ENCODE data around the gene ALDH18A1.
"Not testable (repeated sequence)": the region's sequence is repeated elsewhere in the genome, so short reads cannot be mapped to it uniquely, and the experiment has no call there.

ALDH18A1 gene

GRCh38 chr10:95656291-95657164 is at the start of gene ALDH18A1:
Gene ALDH18A1, minus strand, starts transcription at chr10:95656711. Its CDS starts 3,334 bp downstream, at chr10:95653377.
- peak; percentile 85 to 91 for DNase-seq (ENCODE audit: low read depth in 1 of 2, low spot score in 1 of 2)

GRCh38 chr10:95698415-95698814 is 41.9 kb upstream of the ALDH18A1 start:
- no peak for DNase-seq (ENCODE audit: low read depth in 1 of 2, low spot score in 1 of 2)

GRCh38 chr10:95697429-95697828 is 40.9 kb upstream of the ALDH18A1 start:
- DNase-seq (ENCODE audit: low read depth in 1 of 2, low spot score in 1 of 2): no peak

GRCh38 chr10:95694665-95695064 is 38.2 kb upstream of the ALDH18A1 start:
- no peak for DNase-seq (ENCODE audit: low read depth in 1 of 2, low spot score in 1 of 2)

GRCh38 chr10:95693668-95694534 is 37.4 kb upstream of the ALDH18A1 start, which contains the start of gene TCTN3:
Gene TCTN3, minus strand, starts transcription at chr10:95693927. Its CDS starts 28 bp downstream, at chr10:95693899.
- DNase-seq (ENCODE audit: low read depth in 1 of 2, low spot score in 1 of 2): peak; percentile 84 to 89

GRCh38 chr10:95693071-95693667 is 36.7 kb upstream of the ALDH18A1 start:
- DNase-seq (ENCODE audit: low read depth in 1 of 2, low spot score in 1 of 2): no peak

- DNase-seq (ENCODE audit: low read depth in 1 of 2, low spot score in 1 of 2): no peak
Observed at GRCh38 chr10:95691281-95691680, 34.8 kb upstream of the ALDH18A1 start.

GRCh38 chr10:95688648-95689047 is 32.1 kb upstream of the ALDH18A1 start:
- DNase-seq (ENCODE audit: low read depth in 1 of 2, low spot score in 1 of 2): no peak

GRCh38 chr10:95683966-95684365 is 27.5 kb upstream of the ALDH18A1 start:
- no peak for DNase-seq (ENCODE audit: low read depth in 1 of 2, low spot score in 1 of 2)

- DNase-seq (ENCODE audit: low read depth in 1 of 2, low spot score in 1 of 2): no peak
Observed at GRCh38 chr10:95675403-95676116, 19.0 kb upstream of the ALDH18A1 start.

- no peak for DNase-seq (ENCODE audit: low read depth in 1 of 2, low spot score in 1 of 2)
Observed at GRCh38 chr10:95674643-95675042, 18.1 kb upstream of the ALDH18A1 start.

- DNase-seq (ENCODE audit: low read depth in 1 of 2, low spot score in 1 of 2): not testable (repeated sequence)
Observed at GRCh38 chr10:95672641-95673040, 16.1 kb upstream of the ALDH18A1 start.

- no peak for DNase-seq (ENCODE audit: low read depth in 1 of 2, low spot score in 1 of 2)
Observed at GRCh38 chr10:95664543-95664942, 8.0 kb upstream of the ALDH18A1 start.

- no peak for DNase-seq (ENCODE audit: low read depth in 1 of 2, low spot score in 1 of 2)
Observed at GRCh38 chr10:95663496-95663895, 7.0 kb upstream of the ALDH18A1 start.

- DNase-seq (ENCODE audit: low read depth in 1 of 2, low spot score in 1 of 2): no peak
Observed at GRCh38 chr10:95661818-95662217, 5.3 kb upstream of the ALDH18A1 start.

GRCh38 chr10:95660283-95660682 is 3.8 kb upstream of the ALDH18A1 start:
- no peak for DNase-seq (ENCODE audit: low read depth in 1 of 2, low spot score in 1 of 2)

- DNase-seq (ENCODE audit: low read depth in 1 of 2, low spot score in 1 of 2): no peak
Observed at GRCh38 chr10:95657250-95657649, 739 bp upstream of the ALDH18A1 start.

- DNase-seq (ENCODE audit: low read depth in 1 of 2, low spot score in 1 of 2): no peak
Observed at GRCh38 chr10:95655571-95656290, 780 bp downstream of the ALDH18A1 start.

- no peak for DNase-seq (ENCODE audit: low read depth in 1 of 2, low spot score in 1 of 2)
Observed at GRCh38 chr10:95653895-95654294, 2.6 kb downstream of the ALDH18A1 start.
